Right lobe of liver (tissue), 6 donors: ENCODE data around the gene MLIP. TPM values are rescaled to one million over a fixed set of nuclear protein-coding genes. Genes with fewer than 3 reads are reported as not detected.

Experiments used
- ATAC-seq, 4 donors: fragments of 200-7000 bp; cut with Tn5 transposase; one replicate each; pipeline ENCODE4 v1.9.1; 2020; ENCODE audit warnings: mild to moderate bottlenecking in 4 of 4, moderate library complexity in 4 of 4
- DNase-seq, 3 donors: peaks; one replicate each; pipeline ENCODE4 v3.0.0-alpha.2; 2020
- H3K27ac ChIP-seq, 3 donors: fragments of 200-600 bp; one replicate each; pipeline ENCODE4 v1.8.0; 2022
- H3K27me3 ChIP-seq, 2 donors: fragments of 200-600 bp; one replicate each; pipeline ENCODE4 v1.8.0; 2022
- H3K36me3 ChIP-seq, 4 donors: fragments of 200-600 bp; sonication (generic) in 1 of 4; one replicate each; pipeline versions ENCODE4 v1.5.1 to v1.8.0; 2017 to 2022; ENCODE audit warnings: control low read depth in 1 of 4
- H3K4me1 ChIP-seq, 4 donors: fragments of 200-600 bp; sonication (generic) in 1 of 4; one replicate each; pipeline versions ENCODE4 v1.5.1 to v1.8.0; 2017 to 2022; ENCODE audit warnings: control low read depth in 1 of 4
- H3K4me3 ChIP-seq, 3 donors: fragments of 200-600 bp; one replicate each; pipeline ENCODE4 v1.8.0; 2022
- H3K9me3 ChIP-seq, 4 donors: fragments of 200-600 bp; sonication (generic) in 1 of 4; one replicate each; pipeline versions ENCODE4 v1.5.1 to v1.8.0; 2017 to 2022; ENCODE audit warnings: control low read depth in 1 of 4
- CTCF ChIP-seq, 4 donors: fragments of 200-600 bp in 3 of 4; fragments of 450-650 bp in 1 of 4; IDR thresholded peaks; one replicate each; pipeline versions ENCODE4 v1.5.1 to v1.8.0; 2016 to 2022; ENCODE audit warnings: antibody characterized with exemption in 4 of 4, mild to moderate bottlenecking in 2 of 4
- POLR2A ChIP-seq: fragments of 450-650 bp; IDR thresholded peaks from one replicate; pipeline ENCODE4 v1.6.1; 2017; ENCODE audit warnings: antibody characterized with exemption, mild to moderate bottlenecking
- WGBS: methylation state at CpG from one replicate; pipeline ENCODE4 v1.1.6; 2018; ENCODE audit warnings: low coverage, low lambda C conversion rate; ENCODE audit not compliant: insufficient coverage; ENCODE audit errors: missing lambda C conversion rate; 5-methylcytosine and 5-hydroxymethylcytosine counted together
- intact Hi-C, 2 donors: fragments of 100-400 bp; cut with DNase I; formaldehyde crosslinking; loops; one replicate each; pipeline versions ENCODE4 v1.11.2 to v1.14.1; 2022
- total RNA-seq, 6 experiments: library from RNA; depleted of rRNA in 2 of 6; stranded (reverse); fragments of >200 nt in 2 of 6; fragmentation: NEBNext Ultra II Directional in 3 of 6; extraction: Animal tissue kit (Norgen Biotek cat#: 25700) in 3 of 6; gene quantifications; one replicate each; pipeline versions ENCODE4 v1.1.0 to v1.2.4, GENCODE V29; 2016 to 2023
- donor health status: DM: no; HTN: yes; CAD: no.
- donor health status: DM: no; HTN: no; CAD: no.
- donor health status: DM: no; HTN: no; CAD: no.
- donor health status: DM: no; HTN: yes; CAD: no.
- donor health status: DM: no; HTN: yes; CAD: no.

MLIP gene
- total RNA-seq, 6 experiments from 2014 or later = 20.2 to 64.6 (median 24.4) TPM

GRCh38 chr6:54192993-54193392 lies 81.8 kb downstream of the MLIP start:
- 65% methylated on average over 3 of the region's 3 CpGs for WGBS
- no peak overlapping the region for H3K27ac ChIP-seq
- intact Hi-C loops = no loop called here
- H3K4me1 ChIP-seq = peaks cover 0 to 6% (median 0%) of the 10 kb centered on the region in 4 donors
- ATAC-seq (no peak), DNase-seq (no peak)
- no peak overlapping the region for H3K4me3 ChIP-seq
- no peaks in the 10 kb centered on the region for H3K36me3 ChIP-seq
- H3K9me3 ChIP-seq = no peaks in the 10 kb centered on the region
- no peaks in the 10 kb centered on the region for H3K27me3 ChIP-seq
- no peak for TF ChIP-seq CTCF (IDR thresholded peaks at IDR 0.05)
- TF ChIP-seq POLR2A = no peak

GRCh38 chr6:54193560-54193959 lies 82.3 kb downstream of the MLIP start:
- intact Hi-C loops = no loop called here
- DNase-seq (no peak), ATAC-seq (no peak)
- Histone ChIP-seq H3K27ac (no peak overlapping the region), H3K36me3 (no peaks in the 10 kb centered on the region), H3K4me3 (no peak overlapping the region), H3K27me3 (no peaks in the 10 kb centered on the region), H3K4me1 (peaks cover 0 to 11% (median 0%) of the 10 kb centered on the region in 4 donors), H3K9me3 (no peaks in the 10 kb centered on the region)
- TF ChIP-seq CTCF (IDR thresholded peaks at IDR 0.05) (no peak), POLR2A (no peak)
- WGBS = 57% methylated on average over 3 of the region's 3 CpGs

- DNase-seq (no peak), ATAC-seq (no peak)
- Histone ChIP-seq H3K36me3 (no peaks in the 10 kb centered on the region), H3K4me3 (no peak overlapping the region), H3K9me3 (no peaks in the 10 kb centered on the region), H3K27ac (no peak overlapping the region), H3K27me3 (no peaks in the 10 kb centered on the region), H3K4me1 (peaks cover 0 to 12% (median 0%) of the 10 kb centered on the region in 4 donors)
- TF ChIP-seq CTCF (IDR thresholded peaks at IDR 0.05) = no peak
- TF ChIP-seq POLR2A = no peak
- WGBS = 59% methylated on average over 4 of the region's 4 CpGs
- intact Hi-C loops = no loop called here
Observed at GRCh38 chr6:54194067-54194466, 82.8 kb downstream of the MLIP start.

GRCh38 chr6:54195637-54196036 lies 84.4 kb downstream of the MLIP start:
- H3K4me3 ChIP-seq = no peak overlapping the region
- 80% methylated on average over 3 of the region's 3 CpGs for WGBS
- H3K27ac ChIP-seq = no peak overlapping the region
- peaks cover 0 to 12% (median 0%) of the 10 kb centered on the region in 4 donors for H3K4me1 ChIP-seq
- DNase-seq = no peak
- TF ChIP-seq CTCF (IDR thresholded peaks at IDR 0.05) = no peak
- no peak for TF ChIP-seq POLR2A
- no peaks in the 10 kb centered on the region for H3K27me3 ChIP-seq
- intact Hi-C loops = no loop called here
- no peak for ATAC-seq
- no peaks in the 10 kb centered on the region for H3K36me3 ChIP-seq
- H3K9me3 ChIP-seq = no peaks in the 10 kb centered on the region

- no peak overlapping the region for H3K27ac ChIP-seq
- no peaks in the 10 kb centered on the region for H3K27me3 ChIP-seq
- WGBS = 72% methylated on average over 2 of the region's 3 CpGs
- no peak for DNase-seq
- ATAC-seq = peak in 2 of 4 donors; percentile 19 to 26
- no peak for TF ChIP-seq POLR2A
- H3K4me3 ChIP-seq = no peak overlapping the region
- intact Hi-C loops = no loop called here
- H3K36me3 ChIP-seq = no peaks in the 10 kb centered on the region
- H3K9me3 ChIP-seq = no peaks in the 10 kb centered on the region
- peaks cover 0 to 12% (median 0%) of the 10 kb centered on the region in 4 donors for H3K4me1 ChIP-seq
Observed at GRCh38 chr6:54196905-54197304, 85.7 kb downstream of the MLIP start.
